ENCODE results near the gene SAPCD2.

- TF ChIP-seq POLR2A (IDR thresholded peaks at IDR 0.05) (no peak), CTCF (IDR thresholded peaks at IDR 0.05) (peak in 3 of 6 experiments; percentile 11 to 21 (median 16))
Observed at GRCh38 chr9:137035507-137035834, 34.9 kb downstream of the SAPCD2 start.
